Fibroblast of gingiva (primary cell): ENCODE data around the gene IFIT5.
"Not testable (repeated sequence)": the region's sequence is repeated elsewhere in the genome, so short reads cannot be mapped to it uniquely, and the experiment has no call there.

ENCODE experiments used
- DNase-seq: peaks from one replicate; pipeline ENCODE4 v3.0.0-alpha.2; 2011; ENCODE audit warnings: low read depth

IFIT5 gene, protein sequence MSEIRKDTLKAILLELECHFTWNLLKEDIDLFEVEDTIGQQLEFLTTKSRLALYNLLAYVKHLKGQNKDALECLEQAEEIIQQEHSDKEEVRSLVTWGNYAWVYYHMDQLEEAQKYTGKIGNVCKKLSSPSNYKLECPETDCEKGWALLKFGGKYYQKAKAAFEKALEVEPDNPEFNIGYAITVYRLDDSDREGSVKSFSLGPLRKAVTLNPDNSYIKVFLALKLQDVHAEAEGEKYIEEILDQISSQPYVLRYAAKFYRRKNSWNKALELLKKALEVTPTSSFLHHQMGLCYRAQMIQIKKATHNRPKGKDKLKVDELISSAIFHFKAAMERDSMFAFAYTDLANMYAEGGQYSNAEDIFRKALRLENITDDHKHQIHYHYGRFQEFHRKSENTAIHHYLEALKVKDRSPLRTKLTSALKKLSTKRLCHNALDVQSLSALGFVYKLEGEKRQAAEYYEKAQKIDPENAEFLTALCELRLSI

DNA sequence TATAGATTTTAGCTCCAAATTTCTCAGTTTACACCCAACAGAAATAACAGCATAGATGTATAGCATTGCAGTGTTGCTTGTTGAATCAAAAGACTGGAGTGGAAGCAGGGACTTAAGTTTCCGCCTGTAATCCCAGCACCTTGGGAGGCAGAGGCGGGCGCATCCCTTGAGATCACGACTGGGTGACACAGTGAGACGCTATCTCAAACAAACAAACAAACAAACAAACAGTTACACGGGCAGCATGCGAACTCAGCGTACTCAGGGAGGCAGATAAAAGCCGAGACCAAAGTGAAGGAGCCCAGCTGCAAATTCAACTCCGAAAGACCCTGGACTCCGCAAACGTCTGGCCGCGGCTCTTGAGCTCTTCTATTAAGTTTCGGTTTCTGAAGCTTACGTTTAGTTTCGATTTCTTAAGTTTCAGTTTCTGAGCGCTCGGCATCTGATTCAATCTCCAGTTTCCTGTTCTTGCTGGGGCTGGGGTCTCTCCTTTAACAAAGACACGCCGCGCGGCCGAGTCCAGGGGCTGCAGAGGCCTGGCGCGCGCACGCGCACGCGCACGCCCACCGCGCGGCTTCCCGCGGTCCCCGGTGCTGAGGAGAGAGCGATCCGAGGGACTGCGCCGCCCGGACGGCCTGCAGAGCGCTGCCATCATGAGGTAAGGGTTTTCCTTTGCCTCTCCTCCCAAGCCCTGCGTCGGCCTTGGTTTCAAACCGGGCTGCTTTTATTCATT is at the start of gene IFIT5:
Gene IFIT5, plus strand, starts transcription at position 423 of the 733 bp plus-strand sequence. Its CDS starts 231 bp downstream, at position 654.
- peak; percentile 66 for DNase-seq

DNA sequence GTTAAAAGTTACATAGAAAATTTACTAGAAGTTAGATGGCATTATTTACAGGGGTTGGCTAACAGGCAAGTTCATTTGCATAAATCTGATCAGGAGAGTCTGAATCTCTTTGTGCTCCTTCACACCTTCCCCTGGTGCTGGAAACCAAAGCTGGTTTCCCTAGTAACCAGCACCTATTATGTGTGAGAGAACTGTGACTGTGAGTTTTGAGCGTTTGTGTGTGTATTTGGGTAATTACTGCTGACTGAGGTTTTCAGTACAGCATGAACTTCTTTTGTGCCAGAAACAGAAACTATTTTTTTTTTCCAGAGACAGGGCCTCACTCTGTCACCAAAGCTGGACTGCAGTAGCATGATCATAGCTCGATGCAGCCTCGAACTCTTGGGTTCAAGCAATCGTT is 46.8 kb upstream of the IFIT5 start:
- no peak for DNase-seq

DNA sequence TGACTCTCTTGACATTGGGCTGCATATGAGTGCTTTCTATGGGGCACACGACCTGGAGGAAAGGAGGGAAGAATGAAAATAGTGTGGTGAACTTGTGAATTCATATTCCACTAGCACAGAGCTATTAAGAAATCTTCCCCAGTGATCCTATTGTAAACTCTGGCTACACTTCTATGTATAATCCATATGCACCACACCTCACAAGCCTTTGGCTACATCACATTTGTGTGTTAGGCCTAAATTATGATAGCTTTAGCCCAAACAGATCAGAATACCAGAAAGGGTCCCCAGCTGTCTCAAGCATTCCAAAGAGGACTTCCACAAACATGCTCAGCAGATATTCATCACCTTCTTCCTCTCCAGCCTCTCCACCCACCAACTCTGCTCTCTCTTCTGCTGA is 46.2 kb upstream of the IFIT5 start:
- DNase-seq = no peak

DNA sequence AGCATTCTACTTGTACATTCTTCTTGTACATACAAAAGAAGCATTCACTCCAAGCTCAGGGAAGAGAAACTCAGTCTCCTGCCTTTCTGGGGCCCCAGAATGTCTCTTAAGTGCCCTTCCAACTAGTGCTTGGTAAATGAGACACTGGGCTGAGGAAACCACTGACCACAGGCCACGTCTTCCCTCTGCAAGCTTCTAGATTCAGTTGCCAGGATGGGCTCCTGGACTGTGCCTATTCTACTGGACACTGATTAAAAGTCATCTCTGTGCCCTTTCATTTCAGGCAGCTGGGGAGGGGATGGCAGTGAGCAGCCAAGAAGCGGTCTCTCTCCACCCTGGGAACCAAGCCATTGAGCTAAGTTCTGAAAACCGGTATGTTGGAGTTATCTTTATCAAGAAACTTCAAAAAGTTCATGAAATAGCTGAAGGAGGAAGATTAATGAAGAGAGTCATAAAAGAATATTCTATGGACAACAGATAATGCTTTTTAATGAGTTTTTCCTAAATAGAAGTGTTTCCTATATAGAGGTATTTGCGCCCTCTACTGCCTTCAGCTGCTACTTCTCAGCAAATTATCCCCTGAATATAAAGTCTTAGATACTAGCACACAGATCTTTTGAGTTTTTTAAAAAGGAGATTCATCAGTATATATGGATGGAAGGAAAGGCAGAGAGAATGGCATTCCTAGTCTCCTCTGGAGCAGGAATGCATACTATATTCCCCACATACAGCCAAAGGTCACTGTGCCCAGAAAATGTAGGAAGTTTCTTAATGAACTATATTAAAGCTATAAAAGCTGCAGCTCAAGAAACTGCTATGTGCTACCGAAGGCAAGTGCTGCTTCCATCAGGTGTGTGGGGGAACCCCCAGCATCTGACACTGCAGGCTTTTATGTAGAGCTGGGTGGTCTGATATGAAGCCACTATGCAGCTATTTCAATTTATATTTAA is 44.9 kb upstream of the IFIT5 start:
- DNase-seq = peak; percentile 51

DNA sequence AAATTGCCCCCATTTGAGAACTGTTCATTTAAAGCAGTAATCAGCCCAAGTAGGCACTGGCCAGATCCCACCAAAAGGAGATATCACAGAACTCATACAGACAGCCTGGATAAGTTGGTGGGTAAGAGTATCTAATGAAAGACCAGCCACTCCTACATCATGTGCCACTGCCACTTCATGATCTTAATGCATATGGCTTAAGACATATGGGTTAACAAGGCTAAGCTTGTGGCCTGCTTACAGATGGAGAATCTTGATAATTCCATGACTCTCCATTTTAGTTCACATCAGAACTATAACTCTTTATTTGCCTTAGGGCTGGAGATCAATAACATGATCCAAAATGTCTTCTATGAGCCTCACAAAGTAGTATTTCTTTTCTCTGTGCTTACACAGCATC is 43.3 kb upstream of the IFIT5 start:
- no peak for DNase-seq

DNA sequence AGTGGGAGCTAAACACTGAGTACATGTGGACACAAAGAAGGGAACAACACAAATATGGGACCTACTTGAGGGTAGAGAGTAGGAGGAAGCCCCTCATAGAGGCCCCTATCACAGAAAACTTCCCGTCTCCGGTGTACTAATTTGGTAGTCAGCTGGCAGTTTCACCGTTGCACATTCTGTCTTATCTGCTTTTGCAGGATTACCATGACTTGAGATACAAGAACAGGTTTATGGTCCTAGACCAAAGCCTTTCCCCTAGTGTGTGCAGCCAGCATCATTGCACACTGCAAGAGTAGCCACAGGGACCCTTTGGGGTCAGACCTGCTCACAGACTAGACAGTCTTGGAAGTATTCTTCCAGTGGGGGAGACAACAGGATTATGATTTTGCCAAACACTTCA is 42.4 kb upstream of the IFIT5 start:
- DNase-seq = no peak

DNA sequence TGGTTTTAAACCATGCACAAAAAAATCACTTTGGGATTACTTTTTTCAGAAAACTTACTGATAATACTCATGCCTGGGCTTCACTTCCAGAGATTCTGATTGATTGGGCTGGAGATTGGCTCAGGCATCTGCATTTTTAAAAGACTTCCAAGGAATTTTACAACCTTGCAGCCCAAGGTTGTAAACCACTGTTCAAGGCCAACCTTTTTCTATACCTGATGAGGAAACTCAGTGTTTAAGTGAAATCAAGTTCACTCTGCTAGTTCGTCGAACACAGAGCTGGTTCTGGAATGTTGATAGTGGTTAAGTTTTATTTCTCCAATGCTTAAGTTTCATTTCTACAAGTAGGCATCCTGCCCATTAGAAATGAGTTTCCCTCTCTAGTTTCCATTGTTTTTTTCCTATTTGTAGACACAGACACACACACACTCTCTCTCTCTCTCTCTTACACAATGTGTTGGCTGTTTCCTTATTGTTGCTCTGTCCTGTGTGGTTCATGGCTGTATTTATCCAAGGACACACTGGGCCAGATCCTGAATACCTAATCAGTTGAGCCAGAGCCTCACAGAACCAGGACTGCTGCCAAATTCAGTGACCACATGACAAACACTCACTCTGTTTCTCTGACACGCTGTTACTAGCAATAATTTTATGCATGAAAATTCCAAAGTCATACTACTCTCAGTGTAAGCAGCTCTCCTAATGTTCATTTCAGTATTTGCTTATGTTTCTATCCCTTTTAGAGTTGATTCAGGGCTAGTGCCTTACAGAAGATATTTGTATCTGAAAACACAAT is 40.3 kb upstream of the IFIT5 start:
- peak; percentile 99 for DNase-seq

DNA sequence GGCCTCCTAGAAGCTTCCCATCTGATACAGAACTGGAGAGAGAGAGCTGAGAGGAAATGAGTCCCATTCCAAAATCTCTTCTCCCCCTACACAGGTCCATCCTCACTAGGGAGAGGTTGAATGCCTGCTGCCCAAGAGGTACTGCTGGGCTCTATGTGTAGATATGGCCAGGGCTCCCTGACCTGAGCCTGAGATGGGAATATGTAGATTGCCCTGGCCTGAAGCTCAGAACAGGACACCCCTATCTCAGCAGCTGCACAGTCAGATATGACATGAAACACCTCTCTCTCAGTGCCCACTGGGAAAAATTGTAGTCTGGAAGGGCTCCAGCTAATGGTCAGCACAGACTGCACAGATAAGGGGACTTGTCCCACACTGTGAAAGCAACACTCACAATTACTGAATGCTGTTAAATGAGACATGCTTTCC is 39.6 kb upstream of the IFIT5 start:
- no peak for DNase-seq

DNA sequence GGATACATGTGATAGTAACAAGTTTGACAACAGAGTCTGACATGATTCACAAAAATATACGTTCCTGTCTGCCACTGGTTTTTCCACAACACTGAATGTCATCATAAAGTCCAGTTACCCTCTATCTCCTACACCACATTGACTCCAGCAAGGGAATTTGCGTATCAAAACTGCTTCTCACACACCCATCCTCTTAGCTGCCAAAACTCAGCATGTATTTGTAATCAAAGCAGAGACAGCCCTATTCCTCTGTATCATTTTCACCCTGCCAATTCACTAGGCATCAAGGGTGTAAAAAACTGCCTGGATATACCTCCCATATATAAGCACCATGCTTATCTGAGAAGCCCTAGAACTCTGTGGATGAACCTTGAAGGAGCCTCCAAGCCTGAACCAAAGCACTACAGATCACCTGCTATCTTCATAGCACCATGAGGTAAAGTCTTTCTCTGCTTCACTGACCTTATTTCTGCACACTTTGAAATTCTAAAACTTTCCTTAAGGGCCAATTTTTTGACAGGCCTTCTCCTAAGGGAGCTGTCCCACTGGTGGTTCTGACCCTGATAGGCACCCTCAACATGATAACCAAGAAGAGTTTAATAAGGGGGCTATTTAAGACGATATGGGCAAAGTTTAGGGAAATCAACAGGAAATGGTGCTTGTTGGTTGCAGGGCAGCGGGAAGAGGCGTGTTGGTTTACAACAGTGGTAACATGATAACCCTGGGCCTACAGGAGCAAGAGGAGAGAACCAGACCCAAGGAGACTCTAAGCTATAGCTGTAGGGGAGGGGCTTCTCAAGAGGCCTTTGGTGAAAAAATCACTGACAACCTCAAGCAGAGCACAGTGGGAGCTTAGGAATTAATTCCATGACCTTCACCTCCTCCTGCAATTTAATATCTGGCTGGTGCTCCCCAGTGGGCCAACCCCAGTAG is 36.4 kb upstream of the IFIT5 start, which contains the start of gene IFIT1B:
Gene IFIT1B, plus strand, starts transcription at position 352 of the 933 bp plus-strand sequence. Its CDS starts 80 bp downstream, at position 432.
- no peak for DNase-seq

DNA sequence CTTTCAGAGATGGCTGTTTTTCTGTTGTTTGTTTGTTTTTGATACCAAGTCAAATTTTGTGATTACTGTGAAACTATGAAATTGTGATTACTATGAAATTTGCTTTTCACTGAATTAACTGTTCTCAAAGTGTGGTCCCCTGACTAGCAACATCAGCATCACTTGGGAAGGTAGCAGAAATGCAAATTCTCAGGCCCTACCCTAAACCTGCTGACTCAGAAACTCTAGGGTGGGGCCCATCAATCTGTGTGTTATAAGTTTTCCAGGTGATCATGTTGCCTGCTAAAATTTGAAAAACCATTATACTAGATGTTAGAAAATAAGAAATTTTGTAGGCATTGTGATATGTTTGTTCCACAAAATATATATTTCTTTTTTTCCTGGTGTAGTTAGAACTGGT is 35.3 kb upstream of the IFIT5 start:
- DNase-seq = no peak

DNA sequence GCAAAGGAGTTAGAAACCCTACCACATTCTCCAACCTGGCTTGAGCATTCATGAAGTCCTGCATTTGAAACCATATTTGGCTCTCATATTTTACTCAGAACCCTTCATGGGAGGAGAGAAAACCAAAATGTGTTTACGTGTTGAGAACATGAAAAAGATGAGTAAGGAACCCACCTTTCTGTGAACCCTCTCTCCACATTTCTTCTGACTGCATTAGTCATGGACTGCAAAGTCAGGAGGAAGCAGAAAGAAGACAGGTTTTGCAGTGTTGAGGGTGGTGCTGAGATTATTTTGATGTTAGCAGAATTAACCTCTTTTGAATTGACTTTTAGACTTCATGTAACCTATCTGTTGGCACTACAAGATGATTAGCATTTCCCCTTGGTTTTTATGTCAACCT is 31.6 kb upstream of the IFIT5 start:
- DNase-seq = no peak

DNA sequence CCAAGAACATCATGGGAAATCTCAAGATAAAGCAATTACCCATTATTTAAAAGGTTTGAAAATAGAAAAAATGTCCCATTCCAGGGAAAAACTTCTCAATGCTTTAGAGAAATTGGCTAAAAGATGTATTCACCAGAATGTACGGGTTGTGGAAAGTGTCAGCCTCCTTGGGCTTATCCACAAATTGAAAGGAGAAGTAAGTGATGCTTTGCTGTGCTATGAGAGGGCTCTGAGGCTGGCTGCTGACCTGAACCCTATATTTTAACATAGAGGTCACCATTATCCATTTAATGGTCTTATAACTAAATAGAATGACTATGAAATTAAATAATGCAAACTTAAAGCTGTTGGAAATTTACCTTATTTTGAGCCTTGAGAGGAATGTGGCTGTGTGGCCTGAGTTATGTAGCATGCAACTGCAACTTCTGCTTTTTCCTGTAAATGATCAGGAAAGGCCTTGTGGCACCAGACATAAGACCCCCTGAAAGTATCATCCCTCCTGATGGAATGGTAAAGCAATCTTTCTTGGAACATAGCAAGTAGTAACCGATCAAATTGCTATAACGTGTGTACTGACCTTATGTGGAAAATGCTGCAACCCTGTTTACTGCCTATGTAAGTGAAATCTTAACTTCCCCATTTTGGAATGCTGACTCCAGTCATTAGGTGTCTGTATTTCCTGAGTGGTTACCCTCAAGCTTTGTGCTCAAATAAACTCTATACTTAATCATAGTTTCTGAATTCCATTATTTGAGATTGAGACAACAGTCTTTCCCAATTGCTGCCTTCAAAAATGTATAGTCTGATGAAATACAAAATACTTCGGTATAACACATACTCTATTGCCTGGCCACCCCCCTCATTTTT is 29.7 kb upstream of the IFIT5 start:
- no peak for DNase-seq

DNA sequence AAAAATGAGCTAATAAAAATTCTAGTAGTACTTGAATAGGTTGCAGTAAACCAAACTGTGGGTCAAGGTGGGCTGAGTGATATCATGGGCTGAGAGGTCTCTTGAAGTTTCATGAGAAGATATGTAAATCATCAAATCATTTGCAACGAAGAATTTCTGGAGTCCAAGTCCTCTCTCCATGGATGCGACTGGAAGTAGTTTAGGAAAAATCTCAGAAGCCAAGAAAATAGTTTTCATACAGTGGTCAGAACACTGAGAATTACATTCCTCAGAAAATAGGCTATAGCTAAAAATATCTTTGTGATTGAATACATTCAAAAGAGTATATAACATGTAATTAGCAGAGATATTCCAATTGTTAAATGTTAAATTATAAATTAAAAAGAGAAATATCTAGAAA is 25.6 kb upstream of the IFIT5 start:
- DNase-seq = no peak

DNA sequence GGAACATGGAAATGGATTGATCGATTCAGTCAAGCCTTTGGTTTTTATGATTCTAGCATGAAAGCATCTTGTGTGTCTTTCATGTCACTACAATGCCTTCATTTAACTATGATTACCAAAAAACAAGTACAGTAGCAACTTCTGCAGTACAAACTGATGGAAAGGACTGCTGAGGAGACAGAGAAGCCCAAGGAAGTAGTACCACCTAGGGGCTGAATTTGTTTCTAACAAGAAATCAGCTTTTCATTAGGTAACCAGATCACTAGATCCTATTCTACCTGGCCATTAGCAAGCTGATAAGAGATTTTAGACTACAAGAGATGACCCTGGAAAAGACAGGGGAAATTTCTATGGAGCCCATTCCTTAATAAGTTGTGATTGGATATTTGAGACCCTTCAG is 25.1 kb upstream of the IFIT5 start:
- peak; percentile 42 for DNase-seq

DNA sequence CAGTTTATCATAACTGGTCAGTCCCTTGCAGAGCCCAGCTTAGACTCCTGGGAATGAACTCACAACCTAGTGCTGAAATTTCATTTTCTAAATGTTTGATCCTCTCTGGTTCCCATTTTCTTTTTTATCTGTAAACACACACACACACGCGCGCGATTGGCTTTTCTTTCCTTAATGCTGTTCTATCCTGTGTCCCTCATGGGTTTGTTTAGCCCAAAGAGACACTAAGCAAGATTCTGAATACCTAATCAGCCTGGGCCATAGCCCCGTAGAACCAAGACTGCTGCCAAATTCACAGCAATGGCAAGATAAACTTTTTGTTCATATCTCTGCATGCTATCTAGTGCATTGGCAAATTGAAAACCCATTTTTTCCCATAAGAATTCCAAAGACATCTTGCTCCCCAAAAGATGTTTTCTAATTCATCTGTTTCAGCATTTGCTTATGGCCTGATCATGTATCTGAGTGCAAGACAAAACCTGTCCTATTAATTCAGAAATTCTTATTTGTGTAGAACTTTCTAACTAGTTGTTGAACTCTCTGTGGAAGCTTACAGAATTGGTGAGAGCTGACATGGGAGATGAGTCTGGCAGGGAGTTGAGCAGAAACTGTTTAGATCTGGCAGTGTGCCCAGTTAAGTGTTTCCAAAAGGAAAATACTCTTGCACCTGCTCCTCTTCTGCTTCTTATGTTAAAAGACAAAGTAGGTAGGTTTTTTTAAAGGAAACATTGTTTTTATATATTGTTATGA is 23.7 kb upstream of the IFIT5 start:
- no peak for DNase-seq

DNA sequence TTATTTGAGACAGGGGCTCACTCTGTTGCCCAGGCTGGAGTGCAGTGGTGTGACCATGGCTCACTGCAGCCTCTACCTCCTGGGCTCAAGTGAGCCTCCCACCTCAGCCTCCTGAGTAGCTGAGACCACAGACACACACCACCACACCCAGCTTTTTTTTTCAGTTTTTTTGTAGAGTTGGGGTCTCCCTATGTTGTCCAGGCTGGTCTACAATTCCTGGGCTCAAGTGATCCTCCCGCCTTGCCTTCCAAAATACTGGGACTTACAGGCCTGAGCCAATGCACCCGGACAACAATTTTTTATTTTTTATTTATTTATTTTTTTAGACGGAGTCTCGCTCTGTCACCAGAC is 23.2 kb upstream of the IFIT5 start:
- not testable (repeated sequence) for DNase-seq

DNA sequence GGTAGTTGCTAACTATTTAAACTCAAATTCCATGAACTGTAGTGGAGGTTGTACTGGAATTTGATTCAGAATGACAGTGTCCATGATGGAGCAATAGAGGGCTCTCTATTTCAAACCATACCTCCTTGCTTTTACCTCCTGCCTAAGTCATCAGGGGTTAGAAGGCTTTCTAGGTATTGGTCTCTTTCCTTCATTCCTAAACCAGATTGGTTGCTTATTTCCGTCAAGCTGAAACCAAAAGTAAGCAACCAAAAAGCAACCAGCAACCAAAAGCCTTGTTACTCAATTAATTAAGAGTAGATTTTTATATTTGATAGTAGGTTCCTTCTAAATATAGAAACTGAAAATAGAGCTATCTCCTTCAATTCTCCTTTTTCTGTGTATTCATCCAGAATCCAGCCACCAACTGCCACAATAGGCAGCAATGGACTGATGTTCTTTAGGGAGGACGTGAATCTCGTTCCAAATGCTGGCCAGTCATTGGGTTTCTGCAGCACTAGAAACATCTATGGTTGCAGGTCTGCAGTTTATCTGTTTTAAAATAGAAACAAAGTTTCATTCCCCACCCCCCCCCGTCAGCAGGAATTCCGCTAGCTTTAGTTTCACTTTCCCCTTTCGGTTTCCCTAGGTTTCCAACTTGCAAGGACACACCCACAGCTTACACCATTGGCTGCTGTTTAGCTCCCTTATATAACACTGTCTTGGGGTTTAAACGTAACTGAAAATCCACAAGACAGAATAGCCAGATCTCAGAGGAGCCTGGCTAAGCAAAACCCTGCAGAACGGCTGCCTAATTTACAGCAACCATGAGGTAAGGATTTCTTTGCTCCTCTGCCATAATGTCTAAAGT is 22.2 kb upstream of the IFIT5 start, which contains the start of gene IFIT1:
Gene IFIT1, plus strand, starts transcription at position 717 of the 850 bp plus-strand sequence. Its CDS starts 90 bp downstream, at position 807.
- DNase-seq = peak; percentile 81
